Measurements from ENCODE around the gene KAZN.

The KAZN gene

GRCh38 chr1:14983277-14983676, 384.8 kb downstream of the KAZN start:
- no peak for DNase-seq (ENCODE audit: low read depth)

- no peak for DNase-seq (ENCODE audit: low read depth)
These were observed 387.7 kb downstream of the KAZN start for GRCh38 chr1:14986168-14986567.

- DNase-seq (ENCODE audit: low read depth) = no peak
These were observed 389.5 kb downstream of the KAZN start for GRCh38 chr1:14987829-14988603.

- DNase-seq (ENCODE audit: low read depth) = no peak
These were observed 390.2 kb downstream of the KAZN start for GRCh38 chr1:14988636-14989035.

GRCh38 chr1:14989931-14990728, 391.6 kb downstream of the KAZN start:
- no peak for DNase-seq (ENCODE audit: low read depth)

GRCh38 chr1:14993414-14993813, 394.9 kb downstream of the KAZN start:
- no peak for DNase-seq (ENCODE audit: low read depth)

- no peak for DNase-seq (ENCODE audit: low read depth)
These were observed 395.7 kb downstream of the KAZN start for GRCh38 chr1:14994148-14994547.

GRCh38 chr1:14994841-14995437, 396.5 kb downstream of the KAZN start:
- no peak for DNase-seq (ENCODE audit: low read depth)

- no peak for DNase-seq (ENCODE audit: low read depth)
These were observed 397.9 kb downstream of the KAZN start for GRCh38 chr1:14996133-14997050.

GRCh38 chr1:14997646-14998276, 399.3 kb downstream of the KAZN start:
- no peak for DNase-seq (ENCODE audit: low read depth)

GRCh38 chr1:14999441-14999840, 401.0 kb downstream of the KAZN start:
- no peak for DNase-seq (ENCODE audit: low read depth)

GRCh38 chr1:15000030-15000429, 401.5 kb downstream of the KAZN start:
- no peak for DNase-seq (ENCODE audit: low read depth)

GRCh38 chr1:15000671-15001070, 402.2 kb downstream of the KAZN start:
- DNase-seq (ENCODE audit: low read depth) = no peak

- DNase-seq (ENCODE audit: low read depth) = no peak
These were observed 402.9 kb downstream of the KAZN start for GRCh38 chr1:15001317-15001915.

- no peak for DNase-seq (ENCODE audit: low read depth)
These were observed 403.8 kb downstream of the KAZN start for GRCh38 chr1:15002325-15002724.

GRCh38 chr1:15004396-15004795, 405.9 kb downstream of the KAZN start:
- no peak for DNase-seq (ENCODE audit: low read depth)

- DNase-seq (ENCODE audit: low read depth) = no peak
These were observed 406.6 kb downstream of the KAZN start for GRCh38 chr1:15005116-15005515.

- DNase-seq (ENCODE audit: low read depth) = no peak
These were observed 408.9 kb downstream of the KAZN start for GRCh38 chr1:15007368-15007767.

- DNase-seq (ENCODE audit: low read depth) = no peak
These were observed 409.4 kb downstream of the KAZN start for GRCh38 chr1:15007842-15008241.

GRCh38 chr1:15008783-15009729, 410.6 kb downstream of the KAZN start:
- no peak for DNase-seq (ENCODE audit: low read depth)

All from activated T-helper 1 cell treated with Interleukin-2 at 50 U/mL for 16 hours (primary cell).